ENCODE measurements around the gene RNF186. TPM values are rescaled to one million over a fixed set of nuclear protein-coding genes. Genes with fewer than 3 reads are reported as not detected.

Gene RNF186
- polyA plus RNA-seq, 1 of the 3 experiments (the other 2 are of a cell fraction) = not detected

GRCh38 chr1:19799230-19800075, 15.6 kb downstream of the RNF186 start, which contains the start of gene TMCO4 (continued):
- TF ChIP-seq REST (IDR thresholded peaks at IDR 0.05; ENCODE audit: low read depth, low read length) = no peak
- no peak for TF ChIP-seq EZH2phosphoT487 (IDR thresholded peaks at IDR 0.05; ENCODE audit: borderline replicate concordance, low read depth)
- TF ChIP-seq ELF1 (IDR thresholded peaks at IDR 0.05) = peak; percentile 32; the same call in 1 of the 2 replicates

- Histone ChIP-seq H3K9me2 (no peaks in the 10 kb centered on the region), H3K4me1 (ENCODE audit: control insufficient read depth in 1 of 2, insufficient read depth in 2 of 2, low read depth in 1 of 2, low read length in 1 of 2) (peaks cover 0 to 6% of the 10 kb centered on the region in 2 experiments; a peak in 1 of 4 replicates), H3F3A (replicated peaks; ENCODE audit: insufficient read depth) (no peaks in the 10 kb centered on the region), H2AFZ (ENCODE audit: low read depth) (peak overlapping the region; percentile 95), H3K4me2 (peak overlapping the region; percentile 77), H3K79me2 (ENCODE audit: insufficient read depth) (no peaks in the 10 kb centered on the region), H3K36me3 (replicated peaks in 1 of 2; ENCODE audit: control insufficient read depth in 1 of 2, insufficient read depth in 2 of 2, low read length in 1 of 2) (no peaks in the 10 kb centered on the region), H3K27ac (ENCODE audit: low read depth in 2 of 2, low read length in 1 of 2) (no peak overlapping the region), H4K20me1 (ENCODE audit: insufficient read depth) (no peaks in the 10 kb centered on the region), H3K4me3 (ENCODE audit: low read depth in 2 of 2, low read length in 1 of 2) (no peak overlapping the region), H3K27me3 (ENCODE audit: insufficient read depth) (no peaks in the 10 kb centered on the region), H3K9ac (no peak overlapping the region), H3K9me3 (no peaks in the 10 kb centered on the region)
- CTCF ChIA-PET = interaction anchor here (1.0 to 1.5 kb wide), 5 partner anchors 8 to 94 kb away, joined by 3 read pairs; no protein-coding TSS in a partner anchor
- TF ChIP-seq CTCF (IDR thresholded peaks at IDR 0.05) (no peak), FOXM1 (IDR thresholded peaks at IDR 0.05; ENCODE audit: low read depth) (no peak)
- DNase-seq = no peak
- POLR2A ChIA-PET = no interaction called here
- 96% methylated on average over 6 of the region's 6 CpGs for WGBS (ENCODE audit: low lambda C conversion rate)
Observed at GRCh38 chr1:19798486-19799229, 16.4 kb downstream of the RNF186 start.

- no peak for DNase-seq
- Histone ChIP-seq H2AFZ (ENCODE audit: low read depth) (no peak overlapping the region), H3K79me2 (ENCODE audit: insufficient read depth) (no peaks in the 10 kb centered on the region), H3K4me1 (ENCODE audit: control insufficient read depth in 1 of 2, insufficient read depth in 2 of 2, low read depth in 1 of 2, low read length in 1 of 2) (peaks cover 0 to 6% of the 10 kb centered on the region in 2 experiments; a peak in 1 of 4 replicates), H3K27ac (ENCODE audit: low read depth in 2 of 2, low read length in 1 of 2) (no peak overlapping the region), H3K4me2 (no peak overlapping the region), H3K9ac (no peak overlapping the region), H3K36me3 (replicated peaks in 1 of 2; ENCODE audit: control insufficient read depth in 1 of 2, insufficient read depth in 2 of 2, low read length in 1 of 2) (no peaks in the 10 kb centered on the region), H4K20me1 (ENCODE audit: insufficient read depth) (no peaks in the 10 kb centered on the region), H3F3A (replicated peaks; ENCODE audit: insufficient read depth) (no peaks in the 10 kb centered on the region), H3K27me3 (ENCODE audit: insufficient read depth) (no peaks in the 10 kb centered on the region), H3K9me3 (no peaks in the 10 kb centered on the region), H3K4me3 (ENCODE audit: low read depth in 2 of 2, low read length in 1 of 2) (no peak overlapping the region), H3K9me2 (no peaks in the 10 kb centered on the region)
- TF ChIP-seq POLR2AphosphoS5 (IDR thresholded peaks at IDR 0.05; ENCODE audit: low read depth, low read length) (no peak), JUND (IDR thresholded peaks at IDR 0.05) (no peak), TEAD4 (IDR thresholded peaks at IDR 0.05; ENCODE audit: borderline replicate concordance, insufficient read depth) (no peak), RAD21 (IDR thresholded peaks at IDR 0.05; ENCODE audit: low read length) (no peak), ELF1 (IDR thresholded peaks at IDR 0.05) (no peak), NRF1 (IDR thresholded peaks at IDR 0.05; ENCODE audit: low read depth, low read length) (no peak)
- ChIA-PET POLR2A (no interaction called here), CTCF (interaction anchor here (1.0 to 1.4 kb wide), 3 partner anchors 11 to 93 kb away, joined by 3 read pairs; no protein-coding TSS in a partner anchor)
- 93% methylated on average over 5 of the region's 5 CpGs for WGBS (ENCODE audit: low lambda C conversion rate)
Observed at GRCh38 chr1:19797827-19798226, 17.3 kb downstream of the RNF186 start.

Data from SK-N-SH (cell line).